Measurements from ENCODE around the gene SPATA9. TPM values are rescaled to one million over a fixed set of nuclear protein-coding genes. Genes with fewer than 3 reads are reported as not detected.

Gene SPATA9
- total RNA-seq, 4 donors from 2014 or later: 0.82 to 1.5 TPM; not detected in 2

- intact Hi-C loops (cut with DNase I; ENCODE audit: low total_unique reads) (no loop called here), in situ Hi-C loops (cut with MboI; ENCODE audit: low pct_ligation_motif_present in 1 of 4, low pct_unique_long_range_greater_than_20kb in 1 of 4, low sequenced_read_pairs in 3 of 4) (no loop called here)
- Histone ChIP-seq H3K27ac (peak overlapping the region in 2 of 4 donors; percentile 68 to 74), H3K4me3 (no peak overlapping the region), H3K9me3 (no peaks in the 10 kb centered on the region), H3K4me1 (peaks cover 0 to 31% (median 21%) of the 10 kb centered on the region in 4 donors), H3K36me3 (no peaks in the 10 kb centered on the region), H3K27me3 (peaks cover 3% of the 10 kb centered on the region)
- DNase-seq: peak; percentile 20
- TF ChIP-seq POLR2AphosphoS5 (IDR thresholded peaks at IDR 0.05) (no peak), CTCF (IDR thresholded peaks at IDR 0.05) (no peak), EP300 (IDR thresholded peaks at IDR 0.05; ENCODE audit: low read depth) (no peak), POLR2A (IDR thresholded peaks at IDR 0.05) (no peak)
- 36 to 52% methylated on average over 7 to 8 of the region's 8 CpGs for WGBS, 2 donors (ENCODE audit: low coverage in 1 of 2)
Measured at GRCh38 chr5:95621839-95622629, 60.8 kb downstream of the SPATA9 start.

- DNase-seq: peak; percentile 32
- peak overlapping the region; percentile 33 to 66 (median 48) for H3K4me3 ChIP-seq
- in situ Hi-C loops (cut with MboI; ENCODE audit: low pct_ligation_motif_present in 1 of 4, low pct_unique_long_range_greater_than_20kb in 1 of 4, low sequenced_read_pairs in 3 of 4): no loop called here
- H3K36me3 ChIP-seq: no peaks in the 10 kb centered on the region
- intact Hi-C loops (cut with DNase I; ENCODE audit: low total_unique reads): no loop called here
- H3K4me1 ChIP-seq: peaks cover 0 to 31% (median 21%) of the 10 kb centered on the region in 4 donors
- 20 to 40% methylated on average over 1 to 26 of the region's 92 CpGs for WGBS, 2 donors (ENCODE audit: low coverage in 1 of 2)
- TF ChIP-seq CTCF (IDR thresholded peaks at IDR 0.05) (no peak), EP300 (IDR thresholded peaks at IDR 0.05; ENCODE audit: low read depth) (no peak), POLR2AphosphoS5 (IDR thresholded peaks at IDR 0.05) (no peak), POLR2A (IDR thresholded peaks at IDR 0.05) (no peak)
- H3K27ac ChIP-seq: peak overlapping the region; percentile 44 to 74 (median 57)
- peaks cover 3% of the 10 kb centered on the region for H3K27me3 ChIP-seq
- H3K9me3 ChIP-seq: no peaks in the 10 kb centered on the region
Measured at GRCh38 chr5:95620870-95621838, 61.6 kb downstream of the SPATA9 start.

GRCh38 chr5:95620030-95620869 lies 62.5 kb downstream of the SPATA9 start, which contains the start of gene GPR150:
Gene GPR150, plus strand, starts transcription at chr5:95620087. Its CDS starts 189 bp downstream, at chr5:95620276.
- peak; percentile 71 for DNase-seq
- Histone ChIP-seq H3K4me3 (peak within 1 kb of the TSS; percentile 33 to 66 (median 48)), H3K36me3 (no peaks in the 10 kb centered on the region), H3K9me3 (no peaks in the 10 kb centered on the region), H3K27me3 (peaks cover 3% of the 10 kb centered on the region), H3K27ac (peak within 1 kb of the TSS; percentile 44 to 74 (median 57)), H3K4me1 (peaks cover 0 to 31% (median 21%) of the 10 kb centered on the region in 4 donors)
- 1% methylated on average over 68 of the region's 85 CpGs; no CpG with 5 or more reads in 1 of the 2 donors for WGBS, 2 donors (ENCODE audit: low coverage in 1 of 2)
- no peak for TF ChIP-seq POLR2A (IDR thresholded peaks at IDR 0.05)
- TF ChIP-seq POLR2AphosphoS5 (IDR thresholded peaks at IDR 0.05): no peak
- no peak for TF ChIP-seq CTCF (IDR thresholded peaks at IDR 0.05)
- TF ChIP-seq EP300 (IDR thresholded peaks at IDR 0.05; ENCODE audit: low read depth): no peak
- intact Hi-C loops (cut with DNase I; ENCODE audit: low total_unique reads) (no loop called here), in situ Hi-C loops (cut with MboI; ENCODE audit: low pct_ligation_motif_present in 1 of 4, low pct_unique_long_range_greater_than_20kb in 1 of 4, low sequenced_read_pairs in 3 of 4) (no loop called here)
